Liver (tissue), 10 donors: ENCODE results near the gene TTLL13. TPM values are rescaled to one million over a fixed set of nuclear protein-coding genes. Genes with fewer than 3 reads are reported as not detected.

Experiments
- DNase-seq: peaks from one replicate; pipeline ENCODE4 v3.0.0-alpha.2; 2017; ENCODE audit warnings: low spot score
- H3K27ac ChIP-seq, 2 donors: one replicate each; pipeline ENCODE4 v1.7.0; 2013; ENCODE audit warnings: inconsistent platforms in 2 of 2, low read length in 2 of 2, control low read depth in 1 of 2, low read depth in 1 of 2, mild to moderate bottlenecking in 1 of 2
- H3K27me3 ChIP-seq, 4 donors: one replicate each; pipeline versions ENCODE4 v1.6.1 to v1.7.0; 2013; ENCODE audit warnings: low read length in 3 of 4, inconsistent platforms in 1 of 4, mild to moderate bottlenecking in 1 of 4, moderate library complexity in 1 of 4; ENCODE audit not compliant: control insufficient read depth in 4 of 4, insufficient read depth in 4 of 4
- H3K36me3 ChIP-seq, 4 donors: one replicate each; pipeline versions ENCODE4 v1.6.1 to v1.7.0; 2013; ENCODE audit warnings: low read length in 3 of 4, mild to moderate bottlenecking in 3 of 4, low read depth in 1 of 4, moderate library complexity in 1 of 4; ENCODE audit not compliant: control insufficient read depth in 4 of 4, insufficient read depth in 3 of 4
- H3K4me1 ChIP-seq, 4 donors: one replicate each; pipeline versions ENCODE4 v1.6.1 to v1.7.0; 2013; ENCODE audit warnings: low read length in 3 of 4, mild to moderate bottlenecking in 3 of 4, moderate library complexity in 1 of 4; ENCODE audit not compliant: control insufficient read depth in 4 of 4, insufficient read depth in 4 of 4
- H3K4me3 ChIP-seq, 3 donors: one replicate each; pipeline versions ENCODE4 v1.6.1 to v1.7.0; 2013; ENCODE audit warnings: low read length in 3 of 3, control low read depth in 1 of 3, low read depth in 1 of 3, mild to moderate bottlenecking in 1 of 3
- H3K9ac ChIP-seq, 2 donors: one replicate each; pipeline ENCODE4 v1.7.0; 2013; ENCODE audit warnings: low read length in 2 of 2, mild to moderate bottlenecking in 2 of 2, moderate library complexity in 2 of 2, control low read depth in 1 of 2, low read depth in 1 of 2
- H3K9me3 ChIP-seq, 4 donors: one replicate each; pipeline versions ENCODE4 v1.6.1 to v1.7.0; 2013; ENCODE audit warnings: low read length in 3 of 4; ENCODE audit not compliant: control insufficient read depth in 4 of 4
- ATF3 ChIP-seq: IDR thresholded peaks from 2 replicates; pipeline ENCODE4 v1.6.1; 2016; ENCODE audit warnings: antibody characterized with exemption
- CTCF ChIP-seq: fragments of 150-350 bp; IDR thresholded peaks from 2 replicates; pipeline ENCODE4 v1.5.1; 2017; ENCODE audit warnings: improper control_type of control experiment, low read depth, low read length; ENCODE audit not compliant: missing input control
- EGR1 ChIP-seq, 2 donors: IDR thresholded peaks; 2 replicates each; pipeline ENCODE4 v1.6.1; 2016 to 2018; ENCODE audit warnings: antibody characterized with exemption in 2 of 2, low read depth in 2 of 2
- FOXA1 ChIP-seq: IDR thresholded peaks from 2 replicates; pipeline ENCODE4 v1.6.1; 2016; ENCODE audit warnings: antibody characterized with exemption
- FOXA2 ChIP-seq: IDR thresholded peaks from 2 replicates; pipeline ENCODE4 v1.6.1; 2016; ENCODE audit warnings: antibody characterized with exemption
- GABPA ChIP-seq, 2 donors: IDR thresholded peaks in 1 of 2; conservative IDR thresholded peaks in 1 of 2; 2 replicates each; pipeline ENCODE4 v1.6.1; 2016; ENCODE audit warnings: antibody characterized with exemption in 2 of 2, mild to moderate bottlenecking in 1 of 2, moderate library complexity in 1 of 2
- HNF4G ChIP-seq: IDR thresholded peaks from 2 replicates; pipeline ENCODE4 v1.6.1; 2016; ENCODE audit warnings: antibody characterized with exemption
- RAD21 ChIP-seq, 2 donors: IDR thresholded peaks; 2 replicates each; pipeline ENCODE4 v1.6.1; 2016; ENCODE audit warnings: antibody characterized with exemption in 2 of 2, mild to moderate bottlenecking in 2 of 2
- REST ChIP-seq: IDR thresholded peaks from 2 replicates; pipeline ENCODE4 v1.6.1; 2016; ENCODE audit warnings: antibody characterized with exemption, mild to moderate bottlenecking
- RXRA ChIP-seq, 2 donors: IDR thresholded peaks; 2 replicates each; pipeline ENCODE4 v1.6.1; 2017 to 2018; ENCODE audit warnings: antibody characterized with exemption in 2 of 2, mild to moderate bottlenecking in 1 of 2
- SP1 ChIP-seq: IDR thresholded peaks from 2 replicates; pipeline ENCODE4 v1.6.1; 2018; ENCODE audit warnings: antibody characterized with exemption, mild to moderate bottlenecking
- TAF1 ChIP-seq: conservative IDR thresholded peaks from 2 replicates; pipeline ENCODE4 v1.6.1; 2016; ENCODE audit warnings: antibody characterized with exemption, mild to moderate bottlenecking
- WGBS: extraction: QIAGEN DNeasy Blood & Tissue Kit; methylation state at CpG from one replicate; pipeline ENCODE4 v1.1.7; 2013; 5-methylcytosine and 5-hydroxymethylcytosine counted together
- polyA plus RNA-seq, 2 donors: library from polyadenylated mRNA; stranded (reverse) in 1 of 2; unstranded in 1 of 2; fragments of 200-250 nt in 1 of 2; fragments of >200 nt in 1 of 2; fragmentation: Nextera tagmentation in 1 of 2; extraction: Ambion mirVana in 1 of 2; gene quantifications; one replicate each; pipeline versions ENCODE4 v1.2.1 to v1.2.3, GENCODE V29; 2013 to 2015
- small RNA-seq: library from RNA; depleted of rRNA; stranded (forward); fragments of <200 nt; gene quantifications from one replicate; pipeline ENCODE3, GENCODE V24; 2014
- total RNA-seq, 2 donors: library from RNA; depleted of rRNA; stranded (reverse); fragments of >200 nt; gene quantifications; one replicate each; pipeline ENCODE4 v1.2.3, GENCODE V29; 2014
- TF ChIP-seq, protein P1 (sequence below): IDR thresholded peaks from 2 replicates; pipeline ENCODE4 v1.6.1; 2016; ENCODE audit warnings: antibody characterized with exemption
- TF ChIP-seq, protein P2 (sequence below): IDR thresholded peaks from 2 replicates; pipeline ENCODE4 v1.6.1; 2016; ENCODE audit warnings: antibody characterized with exemption
- donor health status: healthy.
- donor health status: healthy.
- donor health status: healthy.
- donor health status: healthy.
- donor health status: healthy.

TTLL13 gene
- total and polyA plus RNA-seq, 4 donors = 0.08 to 0.17 TPM; not detected in 2

GRCh38 chr15:90307661-90308060 is 58.3 kb downstream of the TTLL13 start:
- no peaks in the 10 kb centered on the region for H3K4me1 ChIP-seq
- H3K36me3 ChIP-seq = no peaks in the 10 kb centered on the region
- H3K4me3 ChIP-seq = no peak overlapping the region
- TF ChIP-seq RXRA (IDR thresholded peaks at IDR 0.05) = no peak
- TF ChIP-seq HNF4G = no peak
- TF ChIP-seq, protein P1, sequence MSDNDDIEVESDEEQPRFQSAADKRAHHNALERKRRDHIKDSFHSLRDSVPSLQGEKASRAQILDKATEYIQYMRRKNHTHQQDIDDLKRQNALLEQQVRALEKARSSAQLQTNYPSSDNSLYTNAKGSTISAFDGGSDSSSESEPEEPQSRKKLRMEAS = no peak
- no peak for TF ChIP-seq REST
- TF ChIP-seq EGR1 (IDR thresholded peaks at IDR 0.05; ENCODE audit: low read depth in 2 of 2) = no peak
- TF ChIP-seq, protein P2, sequence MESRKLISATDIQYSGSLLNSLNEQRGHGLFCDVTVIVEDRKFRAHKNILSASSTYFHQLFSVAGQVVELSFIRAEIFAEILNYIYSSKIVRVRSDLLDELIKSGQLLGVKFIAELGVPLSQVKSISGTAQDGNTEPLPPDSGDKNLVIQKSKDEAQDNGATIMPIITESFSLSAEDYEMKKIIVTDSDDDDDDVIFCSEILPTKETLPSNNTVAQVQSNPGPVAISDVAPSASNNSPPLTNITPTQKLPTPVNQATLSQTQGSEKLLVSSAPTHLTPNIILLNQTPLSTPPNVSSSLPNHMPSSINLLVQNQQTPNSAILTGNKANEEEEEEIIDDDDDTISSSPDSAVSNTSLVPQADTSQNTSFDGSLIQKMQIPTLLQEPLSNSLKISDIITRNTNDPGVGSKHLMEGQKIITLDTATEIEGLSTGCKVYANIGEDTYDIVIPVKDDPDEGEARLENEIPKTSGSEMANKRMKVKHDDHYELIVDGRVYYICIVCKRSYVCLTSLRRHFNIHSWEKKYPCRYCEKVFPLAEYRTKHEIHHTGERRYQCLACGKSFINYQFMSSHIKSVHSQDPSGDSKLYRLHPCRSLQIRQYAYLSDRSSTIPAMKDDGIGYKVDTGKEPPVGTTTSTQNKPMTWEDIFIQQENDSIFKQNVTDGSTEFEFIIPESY = no peak
- no peak for TF ChIP-seq FOXA1
- TF ChIP-seq SP1 = no peak
- no peak for TF ChIP-seq TAF1
- TF ChIP-seq RAD21 (IDR thresholded peaks at IDR 0.05) = no peak
- H3K9me3 ChIP-seq = no peaks in the 10 kb centered on the region
- no peak overlapping the region for H3K9ac ChIP-seq
- no peak for DNase-seq
- no peak overlapping the region for H3K27ac ChIP-seq
- H3K27me3 ChIP-seq = no peaks in the 10 kb centered on the region
- WGBS = 74% methylated on average over 2 of the region's 2 CpGs

GRCh38 chr15:90309020-90309419 is 59.7 kb downstream of the TTLL13 start:
- Histone ChIP-seq H3K9me3 (no peaks in the 10 kb centered on the region), H3K27ac (no peak overlapping the region)

More at GRCh38 chr15:90309020-90309419, 59.7 kb downstream of the TTLL13 start:
- Histone ChIP-seq H3K4me1 (no peaks in the 10 kb centered on the region), H3K36me3 (no peaks in the 10 kb centered on the region), H3K4me3 (no peak overlapping the region), H3K9ac (no peak overlapping the region), H3K27me3 (no peaks in the 10 kb centered on the region)
- 96% methylated on average over 4 of the region's 4 CpGs for WGBS
- TF ChIP-seq, protein P1 = no peak
- no peak for TF ChIP-seq GABPA (IDR thresholded peaks at IDR 0.05 in 1 of 2, conservative IDR thresholded peaks at IDR 0.05 in 1 of 2)
- no peak for TF ChIP-seq FOXA2
- no peak for TF ChIP-seq ATF3
- TF ChIP-seq CTCF = no peak
- DNase-seq = no peak

Small RNAs within 50 kb of the gene (small RNA-seq; reads per million reads assigned to genes)
- gene AC091167.3 = not detected
- not detected for gene RN7SL736P

Other genes with a start within 250 kb of the TTLL13 start
- 10 to 100 TPM in 1 of 2 donors, 1 to 10 TPM in 1; 5.4 to 15.3 TPM for gene ZNF710, start 248.2 kb upstream of the TTLL13 start, total RNA-seq
- gene ZNF710, start 248.2 kb upstream of the TTLL13 start, polyA plus RNA-seq = 1 to 10 TPM; 1.9 to 5.3 TPM
- 100 to 1,000 TPM; 149 to 318 TPM for gene IDH2, start 147.1 kb upstream of the TTLL13 start, total RNA-seq
- 100 to 1,000 TPM; 278 to 339 TPM for gene IDH2, start 147.1 kb upstream of the TTLL13 start, polyA plus RNA-seq
- 10 to 100 TPM; 38.8 to 52.2 TPM for gene SEMA4B, start 48.2 kb upstream of the TTLL13 start, total RNA-seq
- 10 to 100 TPM; 14.3 to 15.2 TPM for gene SEMA4B, start 48.2 kb upstream of the TTLL13 start, polyA plus RNA-seq
- gene CIB1, start 15.6 kb upstream of the TTLL13 start, total RNA-seq = 10 to 100 TPM; 14.9 to 19.5 TPM
- 100 to 1,000 TPM in 1 of 2 donors, 10 to 100 TPM in 1; 79.1 to 107 TPM for gene CIB1, start 15.6 kb upstream of the TTLL13 start, polyA plus RNA-seq
- gene GDPGP1, start 15.3 kb upstream of the TTLL13 start, total RNA-seq = 1 to 10 TPM; 6.7 to 8.6 TPM
- 1 to 10 TPM; 2.5 to 3.5 TPM for gene GDPGP1, start 15.3 kb upstream of the TTLL13 start, polyA plus RNA-seq
- 10 to 100 TPM; 22.8 to 26.6 TPM for gene NGRN, start 16.1 kb downstream of the TTLL13 start, total RNA-seq
- 10 to 100 TPM; 24.3 to 25.4 TPM for gene NGRN, start 16.1 kb downstream of the TTLL13 start, polyA plus RNA-seq
- 1 to 10 TPM in 1 of 2 donors, under 1 TPM in 1; 0.19 to 1.0 TPM for gene ZNF774, start 102.7 kb downstream of the TTLL13 start, total RNA-seq
- under 1 TPM; 0.39 to 0.57 TPM for gene ZNF774, start 102.7 kb downstream of the TTLL13 start, polyA plus RNA-seq
- gene IQGAP1, start 138.7 kb downstream of the TTLL13 start, total RNA-seq = 10 to 100 TPM; 37.7 to 50.1 TPM
- gene IQGAP1, start 138.7 kb downstream of the TTLL13 start, polyA plus RNA-seq = 10 to 100 TPM in 1 of 2 donors, 1 to 10 TPM in 1; 9.2 to 11.3 TPM